ENCODE measurements around the gene RPP25.

DNA sequence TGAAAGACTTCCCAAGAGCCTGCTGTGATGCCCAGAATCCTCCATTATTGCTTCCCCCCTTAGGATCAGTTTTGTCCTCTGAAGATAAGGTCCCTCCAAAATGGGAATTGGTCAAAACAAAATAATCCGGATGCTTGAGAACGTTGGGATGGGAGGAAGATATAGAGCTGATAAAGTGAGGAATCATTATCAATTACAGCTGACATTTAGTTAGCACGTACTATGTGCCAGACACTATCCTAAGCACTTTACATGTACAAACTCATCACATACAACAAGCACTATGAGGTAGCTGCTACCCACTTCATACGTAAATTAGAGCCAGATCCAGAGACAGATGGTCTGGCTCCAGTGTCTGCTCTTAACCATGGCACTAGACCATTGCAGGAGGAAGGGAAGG, 6.6 kb upstream of the RPP25 start:
- TF ChIP-seq, protein P1, sequence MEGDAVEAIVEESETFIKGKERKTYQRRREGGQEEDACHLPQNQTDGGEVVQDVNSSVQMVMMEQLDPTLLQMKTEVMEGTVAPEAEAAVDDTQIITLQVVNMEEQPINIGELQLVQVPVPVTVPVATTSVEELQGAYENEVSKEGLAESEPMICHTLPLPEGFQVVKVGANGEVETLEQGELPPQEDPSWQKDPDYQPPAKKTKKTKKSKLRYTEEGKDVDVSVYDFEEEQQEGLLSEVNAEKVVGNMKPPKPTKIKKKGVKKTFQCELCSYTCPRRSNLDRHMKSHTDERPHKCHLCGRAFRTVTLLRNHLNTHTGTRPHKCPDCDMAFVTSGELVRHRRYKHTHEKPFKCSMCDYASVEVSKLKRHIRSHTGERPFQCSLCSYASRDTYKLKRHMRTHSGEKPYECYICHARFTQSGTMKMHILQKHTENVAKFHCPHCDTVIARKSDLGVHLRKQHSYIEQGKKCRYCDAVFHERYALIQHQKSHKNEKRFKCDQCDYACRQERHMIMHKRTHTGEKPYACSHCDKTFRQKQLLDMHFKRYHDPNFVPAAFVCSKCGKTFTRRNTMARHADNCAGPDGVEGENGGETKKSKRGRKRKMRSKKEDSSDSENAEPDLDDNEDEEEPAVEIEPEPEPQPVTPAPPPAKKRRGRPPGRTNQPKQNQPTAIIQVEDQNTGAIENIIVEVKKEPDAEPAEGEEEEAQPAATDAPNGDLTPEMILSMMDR (conservative IDR thresholded peaks at IDR 0.05 in 1 of 2, IDR thresholded peaks at IDR 0.05 in 1 of 2; ENCODE audit: low read depth in 1 of 2, low read length in 2 of 2) = no peak
- no peak for TF ChIP-seq EZH2 (IDR thresholded peaks at IDR 0.05; ENCODE audit: low read length, missing control alignments)
